LNCaP clone FGC (cell line): ENCODE measurements around the gene TMED8.
A peak's percentile ranks its signal among the peaks of the same experiment; 100 is the strongest.

ENCODE experiments used
- DNase-seq: peaks from one replicate; pipeline ENCODE4 v3.0.0-alpha.2; 2011; ENCODE audit warnings: low read depth
- H3K4me3 ChIP-seq: 2 replicates; pipeline ENCODE4 v1.5.1; 2011; ENCODE audit warnings: mild to moderate bottlenecking, low read depth, low read length, control low read depth
- TF ChIP-seq, protein P1 (sequence below): IDR thresholded peaks from 2 replicates; pipeline ENCODE4 v1.5.1; 2012; ENCODE audit warnings: mild to moderate bottlenecking; ENCODE audit not compliant: control insufficient read depth, insufficient read depth; ENCODE audit errors: extremely low read depth

Gene TMED8

DNA sequence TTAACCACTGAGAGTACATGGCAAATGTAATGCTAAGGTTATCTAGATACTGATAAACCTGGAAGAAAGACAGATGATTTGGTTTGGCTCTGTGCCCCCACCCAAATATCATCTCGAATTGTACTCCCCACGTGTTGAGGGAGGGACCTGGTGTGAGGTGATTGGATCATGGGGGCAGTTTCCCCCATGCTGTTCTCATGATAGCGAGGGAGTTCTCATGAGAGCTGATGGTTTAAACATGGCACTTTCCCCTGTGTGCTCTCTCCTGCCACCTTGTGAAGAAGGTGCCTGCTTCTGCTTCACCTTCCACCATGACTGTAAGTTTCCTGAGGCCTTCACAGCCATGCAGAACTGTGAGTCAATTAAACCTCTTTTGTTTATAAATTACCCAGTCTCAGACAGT is 32.2 kb upstream of the TMED8 start:
- no peak overlapping the region for H3K4me3 ChIP-seq
- TF ChIP-seq, protein P1, sequence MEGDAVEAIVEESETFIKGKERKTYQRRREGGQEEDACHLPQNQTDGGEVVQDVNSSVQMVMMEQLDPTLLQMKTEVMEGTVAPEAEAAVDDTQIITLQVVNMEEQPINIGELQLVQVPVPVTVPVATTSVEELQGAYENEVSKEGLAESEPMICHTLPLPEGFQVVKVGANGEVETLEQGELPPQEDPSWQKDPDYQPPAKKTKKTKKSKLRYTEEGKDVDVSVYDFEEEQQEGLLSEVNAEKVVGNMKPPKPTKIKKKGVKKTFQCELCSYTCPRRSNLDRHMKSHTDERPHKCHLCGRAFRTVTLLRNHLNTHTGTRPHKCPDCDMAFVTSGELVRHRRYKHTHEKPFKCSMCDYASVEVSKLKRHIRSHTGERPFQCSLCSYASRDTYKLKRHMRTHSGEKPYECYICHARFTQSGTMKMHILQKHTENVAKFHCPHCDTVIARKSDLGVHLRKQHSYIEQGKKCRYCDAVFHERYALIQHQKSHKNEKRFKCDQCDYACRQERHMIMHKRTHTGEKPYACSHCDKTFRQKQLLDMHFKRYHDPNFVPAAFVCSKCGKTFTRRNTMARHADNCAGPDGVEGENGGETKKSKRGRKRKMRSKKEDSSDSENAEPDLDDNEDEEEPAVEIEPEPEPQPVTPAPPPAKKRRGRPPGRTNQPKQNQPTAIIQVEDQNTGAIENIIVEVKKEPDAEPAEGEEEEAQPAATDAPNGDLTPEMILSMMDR = peak; percentile 52
- DNase-seq = no peak

DNA sequence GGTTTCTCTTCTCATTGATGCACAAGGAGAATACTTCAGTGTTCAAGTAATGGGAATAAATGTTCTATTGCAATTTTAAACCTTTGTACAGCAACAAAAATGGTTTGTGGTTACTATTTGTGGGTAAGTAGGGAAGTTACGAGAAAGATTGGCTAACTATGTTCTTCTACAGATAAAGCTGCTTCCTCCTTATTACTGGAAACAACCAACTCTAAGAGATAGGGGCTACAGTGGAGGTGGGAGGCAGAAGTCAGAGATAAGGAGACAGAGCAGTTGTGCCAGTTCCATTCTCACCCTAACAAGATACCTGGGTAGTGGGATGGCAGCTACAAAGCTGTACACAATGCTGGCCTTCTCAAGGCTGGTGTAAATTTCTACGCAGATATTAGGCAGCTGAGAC is 30.3 kb upstream of the TMED8 start:
- H3K4me3 ChIP-seq = no peak overlapping the region
- TF ChIP-seq, protein P1 = no peak
- DNase-seq = no peak

DNA sequence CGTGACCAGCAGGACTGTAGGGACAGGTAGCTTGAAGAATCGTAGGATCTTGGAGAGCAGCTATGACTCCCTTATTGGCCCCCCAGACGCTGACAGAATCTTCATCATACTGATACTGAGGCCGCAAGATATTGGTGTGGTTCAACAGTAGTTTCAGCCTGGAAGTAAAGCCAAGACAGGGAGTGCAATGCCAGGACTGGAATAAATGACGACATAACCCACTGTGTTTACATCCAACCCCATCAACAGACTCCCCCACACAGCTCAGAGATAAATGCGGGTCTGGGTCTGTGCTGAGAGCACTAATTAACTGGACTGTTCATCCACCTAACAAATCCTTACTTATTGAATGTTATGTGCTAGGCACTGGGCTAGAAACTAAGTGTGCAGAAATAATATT is 29.8 kb upstream of the TMED8 start:
- H3K4me3 ChIP-seq = no peak overlapping the region
- DNase-seq = no peak
- TF ChIP-seq, protein P1 = no peak

DNA sequence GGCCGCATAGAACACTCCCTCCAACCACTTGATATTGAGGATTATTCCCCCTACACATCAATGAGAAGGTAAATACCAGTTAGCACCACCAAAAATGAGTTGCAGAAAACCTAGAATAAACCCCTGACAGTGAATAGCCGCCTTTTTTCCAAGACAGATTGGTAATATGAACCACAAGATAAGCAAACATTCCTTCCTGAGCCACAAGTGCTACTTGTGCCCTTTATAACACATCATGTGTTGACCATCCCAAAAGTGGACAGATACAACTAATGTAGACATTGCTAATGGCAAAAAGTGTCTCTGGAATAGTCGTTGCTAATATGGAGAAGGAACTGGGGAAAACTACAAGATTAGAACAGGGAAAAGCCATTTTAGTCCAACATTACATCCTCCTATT is 29.2 kb upstream of the TMED8 start:
- no peak overlapping the region for H3K4me3 ChIP-seq
- TF ChIP-seq, protein P1 = no peak
- DNase-seq = no peak

DNA sequence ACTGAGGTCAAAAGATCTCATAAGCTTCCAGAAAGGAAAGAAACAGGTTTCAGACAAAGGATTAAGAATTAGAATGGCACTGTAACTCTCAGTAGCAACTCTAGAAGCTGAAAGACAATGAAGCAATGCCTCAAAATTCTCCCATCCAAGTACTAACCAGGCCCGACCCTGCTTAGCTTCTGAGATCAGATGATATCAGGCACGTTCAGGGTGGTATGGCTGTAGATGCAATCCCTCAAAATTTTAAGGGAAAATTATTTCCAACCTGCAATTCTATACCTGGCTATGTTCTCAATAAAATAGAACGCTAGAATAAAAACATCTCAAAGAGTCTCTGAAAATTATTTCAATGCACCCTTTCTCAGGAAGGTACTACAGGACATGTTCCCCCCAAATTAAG is 26.9 kb upstream of the TMED8 start:
- TF ChIP-seq, protein P1 = no peak
- DNase-seq = no peak
- H3K4me3 ChIP-seq = no peak overlapping the region

DNA sequence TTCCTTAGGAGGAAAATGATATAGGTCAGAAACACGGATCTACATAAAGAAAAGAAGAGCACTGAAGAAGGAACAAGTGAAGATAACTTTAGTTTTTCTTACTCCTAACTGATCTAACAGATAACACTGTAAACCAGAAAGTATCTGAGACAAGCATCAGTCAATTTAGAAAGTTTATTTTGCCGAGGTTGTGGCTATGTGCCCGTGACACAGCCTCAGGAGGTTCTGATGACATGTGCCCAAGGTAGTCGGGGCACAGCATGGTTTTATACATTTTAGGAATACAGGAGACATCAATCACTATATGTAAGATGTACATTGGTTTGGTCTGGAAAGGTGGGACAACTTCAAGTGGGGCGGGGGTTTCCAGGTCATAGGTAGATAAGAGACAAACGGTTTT is 23.3 kb upstream of the TMED8 start:
- no peak overlapping the region for H3K4me3 ChIP-seq
- DNase-seq = no peak
- TF ChIP-seq, protein P1 = no peak

DNA sequence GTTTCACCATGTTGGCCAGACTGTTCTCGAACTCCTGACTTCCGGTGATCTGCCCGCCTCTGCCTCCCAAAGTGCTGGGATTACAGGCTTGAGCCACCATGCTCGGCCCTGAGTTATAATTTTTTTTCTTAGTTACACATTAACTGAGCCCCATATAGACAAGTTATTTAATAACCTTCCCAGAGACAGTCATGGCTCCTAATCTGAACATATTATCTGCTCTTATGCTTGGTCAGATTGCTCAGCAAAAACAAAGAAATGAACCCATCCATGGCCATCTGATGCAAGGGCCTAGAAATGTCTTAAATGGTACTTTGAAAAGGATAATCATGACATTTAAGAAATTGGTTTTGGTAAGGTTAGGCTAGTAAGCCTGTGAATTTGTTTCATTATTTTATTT is 13.3 kb upstream of the TMED8 start:
- TF ChIP-seq, protein P1 = no peak

More for the DNA sequence above, 13.3 kb upstream of the TMED8 start:
- DNase-seq = no peak
- H3K4me3 ChIP-seq = no peak overlapping the region
